NT2/D1 (cell line): Measurements from ENCODE around the gene SLC6A12.

ENCODE experiments used
- SUZ12 ChIP-seq: IDR thresholded peaks from 2 replicates; pipeline ENCODE4 v1.6.1; 2011; ENCODE audit not compliant: insufficient read length, insufficient read depth; ENCODE audit errors: extremely low read depth
- YY1 ChIP-seq: IDR thresholded peaks from 2 replicates; pipeline ENCODE4 v1.6.1; 2011; ENCODE audit not compliant: insufficient read length, insufficient read depth
- ZNF274 ChIP-seq: IDR thresholded peaks from 2 replicates; pipeline ENCODE4 v1.6.1; 2011; ENCODE audit warnings: mild to moderate bottlenecking, low read depth, low read length

DNA sequence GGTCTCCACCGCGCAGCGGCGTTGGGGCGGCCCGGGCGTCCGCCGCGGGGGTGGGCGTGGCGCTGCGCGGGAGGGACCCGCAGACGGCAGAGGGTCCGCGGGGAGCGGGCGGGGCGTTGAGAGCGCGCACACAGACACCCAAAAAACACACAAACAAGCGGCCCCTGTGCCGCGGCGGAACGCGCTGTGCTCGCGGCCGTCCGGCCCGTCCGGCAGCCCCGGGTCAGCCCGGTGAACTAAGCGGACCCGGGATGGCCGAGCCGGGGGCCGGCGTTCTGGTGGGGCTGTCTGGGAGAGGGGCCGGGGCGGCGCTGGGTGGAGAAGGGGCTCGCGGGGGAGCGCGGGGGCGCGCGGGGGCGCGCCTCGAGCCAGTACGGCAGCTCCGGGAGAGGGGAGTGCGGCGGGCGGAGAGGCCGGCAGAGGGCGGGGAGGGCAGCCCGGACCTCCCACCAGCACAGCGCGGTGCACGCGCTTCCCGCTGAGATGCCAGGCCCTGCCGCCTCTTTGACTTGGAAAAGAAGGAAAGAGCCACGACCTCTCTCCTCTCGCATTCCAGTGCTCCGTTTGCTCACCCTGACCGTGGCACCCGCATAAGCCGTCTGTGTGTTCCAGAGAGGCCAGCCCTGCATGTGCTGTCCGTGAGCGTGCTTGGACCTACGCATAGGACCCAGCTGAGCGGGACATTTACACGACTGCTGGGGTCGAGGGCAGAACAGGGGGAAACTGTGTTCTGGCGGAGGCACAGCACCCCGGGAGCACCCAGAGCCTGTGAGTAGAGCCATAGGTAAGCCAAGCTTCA, 10.3 kb downstream of the SLC6A12 start:
- TF ChIP-seq ZNF274 (no peak), YY1 (no peak), SUZ12 (no peak)
